GM12892 (cell line): ENCODE measurements around the gene SSH2.

ENCODE experiments used
- POLR2A ChIP-seq: IDR thresholded peaks from 2 replicates; pipeline ENCODE4 v1.6.1; 2011; ENCODE audit warnings: low read depth, low read length, control low read depth
- POLR2AphosphoS5 ChIP-seq: IDR thresholded peaks from 2 replicates; pipeline ENCODE4 v1.6.1; 2011; ENCODE audit warnings: low read depth, low read length, control low read depth
- TAF1 ChIP-seq: IDR thresholded peaks from 2 replicates; pipeline ENCODE4 v1.6.1; 2011; ENCODE audit warnings: low read depth, mild to moderate bottlenecking, control low read depth, low read length, borderline replicate concordance

DNA sequence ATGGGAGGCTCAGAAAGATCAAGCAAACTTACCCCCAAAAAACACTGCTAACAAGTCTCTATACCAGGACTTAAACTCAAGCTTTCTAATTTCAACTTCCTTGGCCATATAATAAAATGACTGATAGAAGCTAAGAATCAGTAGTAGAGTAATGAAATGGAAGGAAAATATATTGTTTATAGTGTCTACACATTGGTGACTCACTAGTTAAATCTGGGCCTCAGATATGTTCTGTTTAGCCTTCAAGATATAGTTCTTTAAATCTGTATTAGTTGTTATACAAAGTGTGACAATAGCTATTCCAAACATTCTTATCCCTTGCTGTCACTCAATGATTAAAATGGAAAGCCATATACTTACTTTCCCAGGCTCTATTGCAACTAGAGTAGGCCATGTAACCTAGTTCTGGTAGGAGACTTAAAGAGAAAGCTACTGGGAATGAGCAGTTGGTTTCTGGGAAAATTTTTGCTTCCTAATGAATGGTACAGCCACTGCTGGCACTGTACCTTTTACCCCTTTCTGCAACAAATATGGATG, 18.3 kb downstream of the SSH2 start:
- TF ChIP-seq POLR2A (no peak), POLR2AphosphoS5 (no peak), TAF1 (no peak)
